H7 (cell line): ENCODE measurements around the gene CYP4F22. TPM values are rescaled to one million over a fixed set of nuclear protein-coding genes. Genes with fewer than 3 reads are reported as not detected.

Source experiments
- DNase-seq: peaks from one replicate; pipeline ENCODE4 v3.0.0; 2012
- H3K27me3 ChIP-seq: 2 replicates; pipeline ENCODE4 v1.6.0; 2011; ENCODE audit warnings: mild to moderate bottlenecking, low read length; ENCODE audit not compliant: control insufficient read depth, insufficient read depth
- H3K36me3 ChIP-seq: replicated peaks from 2 replicates; pipeline ENCODE4 v1.5.1; 2011; ENCODE audit warnings: low read length; ENCODE audit not compliant: control insufficient read depth, insufficient read depth
- H3K4me3 ChIP-seq: 2 replicates; pipeline ENCODE4 v1.5.1; 2011; ENCODE audit warnings: low read depth, mild to moderate bottlenecking, control low read depth, low read length, moderate library complexity; ENCODE audit not compliant: insufficient read depth
- total RNA-seq: library from RNA; depleted of rRNA; stranded (reverse); fragments of >200 nt; shearing (Covaris generic); gene quantifications from 2 replicates; pipeline ENCODE4 v1.2.3, GENCODE V29; 2014

CYP4F22 gene
- total RNA-seq, 1 experiment from 2014 or later = not detected

DNA sequence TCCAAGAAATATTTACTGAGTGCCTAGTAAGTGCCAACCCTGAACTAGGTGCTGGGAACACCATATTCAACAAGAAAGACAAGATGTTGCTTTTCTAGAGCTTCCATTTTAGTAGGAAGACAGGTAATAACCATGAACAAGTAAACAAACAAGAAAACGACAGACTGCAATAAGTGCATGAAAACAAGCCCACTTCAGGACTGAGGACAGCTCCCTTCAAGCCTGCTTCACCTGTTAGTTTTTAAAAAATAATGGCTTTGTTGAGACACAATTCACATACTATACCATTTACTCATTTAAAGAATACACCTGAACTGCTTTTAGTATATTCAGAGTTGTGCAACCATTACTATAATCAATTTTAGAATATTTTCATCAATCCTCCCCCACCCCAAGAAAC lies 30.4 kb downstream of the CYP4F22 start:
- Histone ChIP-seq H3K4me3 (no peak overlapping the region), H3K36me3 (no peaks in the 10 kb centered on the region), H3K27me3 (no peaks in the 10 kb centered on the region)
- no peak for DNase-seq

DNA sequence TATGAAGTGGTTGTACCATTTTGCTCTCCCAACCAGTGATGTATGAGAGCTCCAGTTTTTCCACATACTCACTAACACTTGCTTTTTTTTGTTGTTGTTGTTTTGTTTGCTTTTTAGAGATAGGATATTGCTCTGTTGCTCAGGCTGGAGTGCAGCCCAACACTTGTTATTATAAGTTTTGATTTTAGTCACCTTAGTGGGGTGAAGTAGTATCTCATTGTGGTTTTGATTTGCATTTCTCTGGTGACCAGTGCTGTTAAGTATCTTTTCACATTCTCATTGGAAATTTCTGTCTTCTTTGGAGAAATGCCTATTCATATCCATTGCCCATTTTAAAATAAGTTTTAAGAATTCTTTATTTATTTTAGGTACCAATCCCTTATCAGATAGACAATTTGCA lies 31.3 kb downstream of the CYP4F22 start:
- H3K36me3 ChIP-seq = no peaks in the 10 kb centered on the region
- no peak overlapping the region for H3K4me3 ChIP-seq

DNA sequence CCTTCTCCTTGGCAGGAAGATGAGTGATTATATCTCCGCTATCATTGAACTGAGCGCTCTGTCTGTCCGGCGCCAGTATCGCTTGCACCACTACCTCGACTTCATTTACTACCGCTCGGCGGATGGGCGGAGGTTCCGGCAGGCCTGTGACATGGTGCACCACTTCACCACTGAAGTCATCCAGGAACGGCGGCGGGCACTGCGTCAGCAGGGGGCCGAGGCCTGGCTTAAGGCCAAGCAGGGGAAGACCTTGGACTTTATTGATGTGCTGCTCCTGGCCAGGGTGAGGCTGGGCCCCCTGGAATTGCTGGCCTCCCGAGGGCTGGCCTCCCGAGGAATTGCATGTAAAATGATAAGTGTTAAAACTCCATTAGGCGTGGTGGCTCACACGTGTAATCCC lies 32.1 kb downstream of the CYP4F22 start:
- Histone ChIP-seq H3K4me3 (no peak overlapping the region), H3K36me3 (no peaks in the 10 kb centered on the region), H3K27me3 (no peaks in the 10 kb centered on the region)
- no peak for DNase-seq

More for the DNA sequence above, 31.3 kb downstream of the CYP4F22 start:
- H3K27me3 ChIP-seq = no peaks in the 10 kb centered on the region
- DNase-seq = no peak

DNA sequence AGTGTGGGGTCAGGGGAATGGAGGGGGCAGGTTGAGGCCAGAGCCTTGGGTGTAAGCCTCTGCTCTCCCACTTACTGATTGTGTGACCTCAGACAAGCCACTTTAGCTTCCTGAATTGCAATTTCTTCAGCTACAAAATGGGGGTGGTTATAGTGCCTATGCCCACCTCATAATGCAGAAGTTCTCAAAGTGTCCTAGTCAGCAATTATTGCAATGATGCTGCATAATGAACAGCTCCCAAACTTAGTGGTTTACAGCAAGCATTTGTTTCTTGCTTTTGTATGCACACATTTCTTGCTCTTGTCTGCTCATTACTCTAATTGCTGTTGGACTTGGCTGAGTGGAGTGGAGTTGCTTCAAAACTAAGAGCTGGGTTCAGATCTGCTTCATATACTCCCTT lies 36.0 kb downstream of the CYP4F22 start:
- no peak overlapping the region for H3K4me3 ChIP-seq
- DNase-seq = no peak
- no peaks in the 10 kb centered on the region for H3K36me3 ChIP-seq
- H3K27me3 ChIP-seq = no peaks in the 10 kb centered on the region

DNA sequence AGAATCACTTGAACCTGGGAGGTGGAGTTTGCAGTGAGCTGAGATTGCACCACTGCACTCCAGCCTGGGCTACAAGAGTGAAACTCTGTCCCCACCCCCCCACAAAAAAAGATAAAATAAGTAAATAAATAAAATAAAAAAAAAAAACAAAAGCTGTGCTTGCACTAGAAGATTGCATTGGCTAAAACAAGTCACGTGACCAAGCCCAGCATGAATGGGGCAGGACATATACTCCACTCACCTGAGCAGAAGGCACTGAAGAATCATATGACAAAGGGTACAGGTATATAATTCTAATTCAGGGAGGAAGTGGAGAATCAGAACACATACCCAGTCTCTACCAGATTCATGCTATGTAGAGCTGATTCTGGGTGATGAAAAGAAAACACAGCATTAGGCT lies 36.6 kb downstream of the CYP4F22 start:
- no peaks in the 10 kb centered on the region for H3K36me3 ChIP-seq

DNA sequence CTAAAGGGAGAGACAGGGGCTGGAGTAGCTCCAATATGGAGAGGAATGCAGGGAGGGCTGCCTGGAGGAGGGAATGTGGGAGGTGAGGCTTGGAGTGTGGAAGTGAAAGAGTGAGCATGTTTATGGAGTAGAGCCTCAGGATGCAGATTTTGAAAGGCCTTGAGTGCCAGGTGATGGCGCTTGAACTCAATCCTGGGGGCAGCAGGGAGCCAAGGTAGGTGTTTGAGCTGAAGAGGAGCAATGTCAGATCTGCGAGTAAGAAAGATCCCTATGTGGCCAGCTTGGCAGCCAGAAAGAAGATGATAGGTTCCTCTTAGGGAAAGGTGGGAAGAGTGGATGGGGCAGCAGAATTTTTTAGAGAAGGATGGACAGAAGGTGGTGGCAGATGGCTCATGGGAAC lies 40.3 kb downstream of the CYP4F22 start:
- H3K27me3 ChIP-seq = no peaks in the 10 kb centered on the region
- H3K4me3 ChIP-seq = no peak overlapping the region
- no peaks in the 10 kb centered on the region for H3K36me3 ChIP-seq
- no peak for DNase-seq

More for the DNA sequence above, 36.6 kb downstream of the CYP4F22 start:
- Histone ChIP-seq H3K27me3 (no peaks in the 10 kb centered on the region), H3K4me3 (no peak overlapping the region)
- no peak for DNase-seq

DNA sequence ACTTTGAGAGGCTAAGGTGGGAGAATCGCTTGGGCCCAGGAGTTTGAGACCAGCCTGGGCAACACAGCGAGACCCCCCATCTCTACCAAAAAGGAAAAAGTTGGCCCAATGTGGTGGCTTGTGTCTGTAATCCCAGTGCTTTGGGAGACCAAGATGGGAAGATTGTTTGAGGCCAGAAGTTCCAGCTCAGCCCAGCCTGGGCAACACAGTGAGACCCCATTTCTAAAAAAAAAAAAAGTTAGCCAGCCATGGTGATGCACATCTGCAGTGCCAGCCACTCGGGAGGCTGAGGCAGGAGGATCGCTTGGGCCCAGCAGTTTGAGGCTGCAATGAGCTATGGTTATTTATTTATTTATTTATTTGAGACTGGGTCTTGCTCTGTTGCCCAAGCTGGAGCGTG lies 41.3 kb downstream of the CYP4F22 start:
- no peak overlapping the region for H3K4me3 ChIP-seq
- no peaks in the 10 kb centered on the region for H3K27me3 ChIP-seq
- no peak for DNase-seq

DNA sequence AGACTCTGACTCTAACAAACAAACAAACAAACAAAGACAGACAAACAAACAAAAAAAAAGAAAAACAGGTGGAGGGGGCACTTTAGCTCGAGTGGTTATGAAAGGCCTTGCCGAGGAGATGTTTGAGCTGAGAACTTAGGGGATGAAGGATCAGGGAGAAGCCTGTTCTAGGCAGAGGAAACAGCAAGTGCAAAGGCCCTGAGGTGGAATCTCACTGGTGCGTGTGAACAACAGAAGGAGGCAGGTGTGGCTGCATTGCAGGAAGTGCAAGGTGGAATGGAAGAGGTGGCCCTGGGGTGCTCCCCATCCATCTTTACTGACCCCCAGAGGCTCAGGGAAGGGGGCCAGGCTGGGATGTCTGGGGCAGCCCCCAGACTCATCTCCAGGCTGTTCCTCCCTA lies 41.9 kb downstream of the CYP4F22 start:
- no peak overlapping the region for H3K4me3 ChIP-seq
- H3K36me3 ChIP-seq = no peaks in the 10 kb centered on the region
- DNase-seq = no peak
- no peaks in the 10 kb centered on the region for H3K27me3 ChIP-seq

More for the DNA sequence above, 41.3 kb downstream of the CYP4F22 start:
- H3K36me3 ChIP-seq = no peaks in the 10 kb centered on the region

DNA sequence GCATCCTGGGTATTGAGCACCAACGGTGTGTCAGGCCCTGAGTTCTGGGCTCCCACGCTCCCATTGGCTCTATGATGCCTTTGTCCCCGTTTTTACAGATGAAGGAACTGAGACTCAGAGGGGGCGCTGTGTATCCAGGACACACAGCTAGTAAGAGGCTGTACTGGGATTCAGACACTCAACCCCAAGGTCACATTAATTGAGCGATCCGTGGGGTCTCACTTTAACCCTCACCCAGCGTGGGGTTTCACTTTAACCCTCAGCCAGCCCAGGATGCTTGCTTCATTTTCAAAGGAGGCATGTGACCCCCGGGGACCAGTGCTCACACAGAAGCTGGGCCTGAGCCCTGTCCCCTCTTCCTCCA lies 42.6 kb downstream of the CYP4F22 start:
- no peak for DNase-seq
- no peak overlapping the region; the same call in 1 of the 2 replicates for H3K4me3 ChIP-seq
- no peaks in the 10 kb centered on the region for H3K36me3 ChIP-seq
- H3K27me3 ChIP-seq = no peaks in the 10 kb centered on the region

DNA sequence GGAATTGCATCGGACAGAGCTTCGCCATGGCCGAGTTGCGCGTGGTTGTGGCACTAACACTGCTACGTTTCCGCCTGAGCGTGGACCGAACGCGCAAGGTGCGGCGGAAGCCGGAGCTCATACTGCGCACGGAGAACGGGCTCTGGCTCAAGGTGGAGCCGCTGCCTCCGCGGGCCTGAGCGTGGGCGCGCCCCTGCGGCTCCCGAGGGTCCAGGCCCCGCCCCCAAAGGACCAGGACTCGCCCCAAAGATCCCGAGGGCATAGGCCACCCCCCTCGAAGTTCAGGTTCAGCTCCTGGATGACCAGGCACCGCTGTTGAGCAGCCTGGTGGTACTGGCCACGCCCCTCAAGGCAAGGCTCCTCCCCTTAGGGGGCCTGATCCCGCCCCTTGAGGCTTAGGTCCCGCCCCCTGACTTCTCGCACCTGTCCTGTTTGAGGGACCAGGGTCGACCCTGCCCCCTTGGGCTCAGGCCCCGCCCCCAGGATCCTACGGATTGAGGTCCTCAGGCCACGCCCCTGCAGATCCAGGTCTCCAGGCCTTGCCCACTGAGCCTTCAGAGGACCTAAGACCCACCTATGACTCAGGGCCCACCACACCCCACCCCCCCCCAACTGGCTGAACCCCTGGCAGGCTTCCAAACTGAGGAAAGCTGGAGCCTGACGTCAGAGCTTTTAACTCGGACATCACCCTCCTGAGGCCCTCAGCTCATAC lies 43.1 kb downstream of the CYP4F22 start:
- peak; percentile 77 for DNase-seq
- Histone ChIP-seq H3K4me3 (no peak overlapping the region; the same call in 1 of the 2 replicates), H3K27me3 (no peaks in the 10 kb centered on the region), H3K36me3 (no peaks in the 10 kb centered on the region)

DNA sequence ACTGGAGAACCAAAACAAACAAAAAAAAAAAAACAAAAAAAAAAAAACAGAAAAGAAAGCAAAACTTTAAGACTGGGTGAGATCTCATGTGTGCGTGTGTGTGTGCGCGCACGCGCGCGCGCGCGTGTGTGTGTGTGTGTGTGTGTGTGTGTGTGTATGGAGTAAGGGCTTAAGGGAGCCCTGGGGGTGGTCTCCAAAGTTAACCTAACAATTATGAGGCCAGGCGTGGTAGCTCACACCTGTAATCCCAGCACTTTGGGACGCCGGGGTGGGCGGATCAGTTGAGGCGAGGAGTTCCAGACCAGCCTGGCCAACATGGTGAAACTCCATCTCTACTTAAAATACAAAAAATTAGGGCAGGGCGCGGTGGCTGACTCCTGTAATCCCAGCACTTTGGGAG lies 46.7 kb downstream of the CYP4F22 start:
- DNase-seq = no peak
- H3K36me3 ChIP-seq = no peaks in the 10 kb centered on the region
- H3K27me3 ChIP-seq = no peaks in the 10 kb centered on the region
- H3K4me3 ChIP-seq = no peak overlapping the region

DNA sequence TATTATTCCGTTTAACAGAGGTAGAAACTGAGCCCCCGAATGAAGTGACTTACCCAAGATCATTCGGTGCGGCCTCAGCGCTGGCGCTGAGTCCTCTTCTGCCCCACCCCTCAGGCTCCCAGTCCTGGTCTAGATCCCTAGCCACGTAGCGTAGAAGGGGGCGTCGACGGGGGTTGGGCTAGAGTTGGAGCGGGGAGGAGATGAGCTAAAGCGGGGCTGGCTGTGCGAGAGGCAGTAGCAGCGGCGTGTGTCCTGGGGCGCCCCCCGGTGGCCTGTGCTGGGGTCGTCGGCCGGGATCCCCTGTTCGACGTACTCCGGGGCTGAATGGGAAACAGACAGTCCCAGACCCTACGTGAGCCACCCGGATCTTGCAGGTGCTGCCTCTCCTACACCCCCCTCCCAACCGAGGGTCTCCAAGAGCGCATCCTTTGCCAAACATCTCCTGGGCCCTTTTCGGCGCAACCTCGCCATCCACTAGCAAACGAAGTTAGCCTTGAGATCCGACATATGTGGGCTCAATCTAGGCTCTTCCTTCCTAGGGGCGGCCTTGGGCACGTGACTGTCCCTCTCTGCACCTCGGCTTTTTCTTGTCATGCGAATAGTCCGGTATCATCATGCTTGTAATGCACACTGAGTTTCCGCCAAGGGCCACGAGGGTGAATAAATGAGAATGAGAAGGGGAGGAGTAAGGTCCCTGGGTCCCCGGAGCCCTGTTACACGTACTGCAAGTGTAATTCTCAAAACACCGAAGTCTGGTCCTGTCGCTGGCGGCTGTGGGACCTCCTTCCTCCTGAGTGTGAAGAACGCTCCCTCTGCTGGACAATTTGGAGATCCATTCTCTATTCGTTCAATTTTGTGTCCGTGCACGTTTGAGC lies 47.7 kb downstream of the CYP4F22 start:
- no peak overlapping the region for H3K4me3 ChIP-seq
- H3K36me3 ChIP-seq = no peaks in the 10 kb centered on the region
- no peaks in the 10 kb centered on the region for H3K27me3 ChIP-seq
- DNase-seq = peak; percentile 97

DNA sequence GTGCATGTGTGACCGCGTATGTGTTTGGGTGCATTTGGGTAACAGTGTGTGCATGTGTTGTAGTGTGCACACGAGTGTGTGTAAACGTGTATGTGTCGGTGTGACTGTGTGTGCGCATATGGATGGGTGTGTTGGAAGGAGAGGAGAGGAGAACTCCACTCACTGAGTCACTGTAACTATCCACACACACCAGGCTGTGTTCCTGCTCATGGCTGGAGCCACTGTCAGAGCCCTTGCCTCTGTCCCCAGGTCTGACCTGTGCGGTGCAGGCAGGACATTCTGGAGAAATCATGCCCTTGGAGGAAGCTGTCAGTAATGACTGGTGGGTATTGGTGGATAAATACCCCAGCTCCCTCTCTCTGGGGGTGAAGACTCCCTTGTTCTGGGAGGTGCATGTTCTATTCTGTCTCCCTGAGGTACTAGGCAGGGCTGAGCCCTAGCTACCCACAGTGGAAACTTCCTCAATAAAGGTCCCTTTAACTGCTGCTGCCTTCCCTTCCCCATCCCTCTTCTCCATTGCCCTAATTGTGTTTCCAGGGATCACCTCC lies 48.4 kb downstream of the CYP4F22 start:
- H3K27me3 ChIP-seq = no peaks in the 10 kb centered on the region
- DNase-seq = no peak
- H3K36me3 ChIP-seq = no peaks in the 10 kb centered on the region
- H3K4me3 ChIP-seq = no peak overlapping the region

DNA sequence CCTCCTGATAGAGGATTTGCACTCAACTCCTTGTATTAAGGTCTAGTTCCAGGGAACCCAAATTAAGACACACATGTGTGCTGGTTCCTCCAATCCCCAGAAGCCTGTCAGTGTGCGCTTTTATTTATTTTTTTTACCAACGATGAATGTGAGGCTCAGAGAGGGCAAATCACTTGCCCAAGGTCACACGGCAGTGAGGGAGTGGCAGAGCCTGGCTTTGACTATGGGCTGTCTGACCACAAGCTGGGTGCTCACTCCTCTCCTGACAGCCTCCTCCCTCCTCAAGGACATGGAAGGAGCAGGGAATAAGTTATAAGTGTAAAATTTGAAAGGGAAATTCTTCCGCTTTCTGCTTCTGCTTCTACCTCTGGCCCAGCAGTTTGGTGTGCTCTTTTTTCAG lies 48.9 kb downstream of the CYP4F22 start:
- H3K27me3 ChIP-seq = no peaks in the 10 kb centered on the region
- H3K4me3 ChIP-seq = no peak overlapping the region
- no peak for DNase-seq
- no peaks in the 10 kb centered on the region for H3K36me3 ChIP-seq

DNA sequence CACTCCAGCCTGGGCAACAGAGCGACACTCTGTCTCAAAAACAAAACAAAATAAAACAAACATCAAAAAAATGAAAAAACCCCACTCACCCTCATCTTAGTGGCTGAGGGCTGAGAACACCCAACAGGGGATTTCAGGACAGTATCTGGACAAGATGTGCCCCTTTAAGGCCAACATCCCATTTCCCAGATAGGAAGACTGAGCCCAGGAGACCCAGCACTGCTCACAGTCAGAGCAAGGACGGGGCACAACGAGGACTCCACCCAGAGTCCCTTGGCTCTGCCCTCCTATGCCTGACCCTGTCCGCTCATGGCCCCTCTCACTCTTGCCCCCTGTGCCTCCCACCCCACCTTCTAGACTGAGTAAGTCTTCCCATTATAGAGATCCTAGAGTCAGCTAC lies 53.8 kb downstream of the CYP4F22 start:
- H3K27me3 ChIP-seq = no peaks in the 10 kb centered on the region
- H3K4me3 ChIP-seq = no peak overlapping the region
- no peak for DNase-seq
- no peaks in the 10 kb centered on the region for H3K36me3 ChIP-seq
